GM21447 (cell line): ENCODE results near the gene PKNOX2.
A peak's percentile ranks its signal among the peaks of the same experiment; 100 is the strongest.

Experiments
- ATAC-seq: cut with Tn5 transposase; IDR thresholded peaks from one replicate; pipeline ENCODE4 v1.9.1; 2021; ENCODE audit not compliant: unreplicated experiment

PKNOX2 gene, protein sequence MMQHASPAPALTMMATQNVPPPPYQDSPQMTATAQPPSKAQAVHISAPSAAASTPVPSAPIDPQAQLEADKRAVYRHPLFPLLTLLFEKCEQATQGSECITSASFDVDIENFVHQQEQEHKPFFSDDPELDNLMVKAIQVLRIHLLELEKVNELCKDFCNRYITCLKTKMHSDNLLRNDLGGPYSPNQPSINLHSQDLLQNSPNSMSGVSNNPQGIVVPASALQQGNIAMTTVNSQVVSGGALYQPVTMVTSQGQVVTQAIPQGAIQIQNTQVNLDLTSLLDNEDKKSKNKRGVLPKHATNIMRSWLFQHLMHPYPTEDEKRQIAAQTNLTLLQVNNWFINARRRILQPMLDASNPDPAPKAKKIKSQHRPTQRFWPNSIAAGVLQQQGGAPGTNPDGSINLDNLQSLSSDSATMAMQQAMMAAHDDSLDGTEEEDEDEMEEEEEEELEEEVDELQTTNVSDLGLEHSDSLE

DNA sequence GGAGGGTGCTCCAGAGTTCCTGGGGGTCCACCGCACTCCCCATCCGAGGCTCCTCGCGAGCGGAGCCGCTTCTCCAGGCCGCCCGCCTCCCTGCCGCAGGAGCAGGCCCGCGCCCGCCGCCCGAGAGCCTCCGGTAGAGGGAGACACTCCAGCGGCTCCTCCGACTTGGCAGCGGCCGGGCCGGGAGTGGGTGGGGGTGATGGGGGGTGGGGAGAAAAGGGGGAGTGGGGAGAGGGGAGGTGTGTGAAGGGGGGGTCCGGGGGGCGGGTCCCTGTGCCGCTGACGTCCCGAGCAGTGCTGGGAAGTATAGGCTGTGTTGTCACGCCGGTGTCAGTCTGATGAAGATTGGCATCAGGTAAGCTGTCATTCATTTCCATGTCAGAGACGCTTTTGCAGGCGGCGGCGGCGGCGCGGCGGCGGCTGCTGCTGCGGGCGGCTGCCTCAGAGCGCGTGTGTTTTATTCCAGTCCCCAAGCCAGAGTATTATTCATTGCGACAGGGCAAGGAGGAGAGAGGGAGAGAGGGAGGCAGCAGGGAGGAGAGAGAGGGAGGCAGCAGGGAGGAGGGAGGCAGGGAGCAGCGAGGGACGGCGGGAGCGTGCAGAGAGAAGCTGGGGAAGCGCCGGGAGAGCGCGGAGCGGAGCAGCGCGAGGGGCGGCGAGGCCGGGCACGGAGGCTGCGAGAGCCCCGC is at the start of gene PKNOX2:
PKNOX2 (plus strand) TSS at position 330 of the 689 bp plus-strand sequence. CDS start 186,555 bp downstream, outside the sequence.
- no peak for ATAC-seq

DNA sequence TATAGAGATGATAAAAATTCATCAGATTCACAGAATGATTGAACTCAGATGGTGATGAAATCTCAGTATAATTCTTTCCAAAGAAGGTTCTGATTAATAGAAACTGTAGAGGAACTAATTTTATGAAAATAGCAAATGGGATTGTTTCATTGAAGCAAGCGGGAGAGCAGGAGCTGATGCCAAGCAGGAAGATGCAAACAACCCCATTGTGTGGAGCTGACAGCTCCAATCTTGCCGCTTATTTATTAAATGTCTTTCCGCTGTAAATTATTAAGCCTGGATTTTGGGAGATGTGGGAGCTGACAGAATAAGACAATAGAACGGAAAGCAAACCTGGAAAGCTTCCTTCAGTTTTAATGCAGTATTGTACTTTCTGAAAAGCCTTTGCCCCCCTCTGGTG is 47.1 kb upstream of the PKNOX2 start:
- no peak for ATAC-seq

DNA sequence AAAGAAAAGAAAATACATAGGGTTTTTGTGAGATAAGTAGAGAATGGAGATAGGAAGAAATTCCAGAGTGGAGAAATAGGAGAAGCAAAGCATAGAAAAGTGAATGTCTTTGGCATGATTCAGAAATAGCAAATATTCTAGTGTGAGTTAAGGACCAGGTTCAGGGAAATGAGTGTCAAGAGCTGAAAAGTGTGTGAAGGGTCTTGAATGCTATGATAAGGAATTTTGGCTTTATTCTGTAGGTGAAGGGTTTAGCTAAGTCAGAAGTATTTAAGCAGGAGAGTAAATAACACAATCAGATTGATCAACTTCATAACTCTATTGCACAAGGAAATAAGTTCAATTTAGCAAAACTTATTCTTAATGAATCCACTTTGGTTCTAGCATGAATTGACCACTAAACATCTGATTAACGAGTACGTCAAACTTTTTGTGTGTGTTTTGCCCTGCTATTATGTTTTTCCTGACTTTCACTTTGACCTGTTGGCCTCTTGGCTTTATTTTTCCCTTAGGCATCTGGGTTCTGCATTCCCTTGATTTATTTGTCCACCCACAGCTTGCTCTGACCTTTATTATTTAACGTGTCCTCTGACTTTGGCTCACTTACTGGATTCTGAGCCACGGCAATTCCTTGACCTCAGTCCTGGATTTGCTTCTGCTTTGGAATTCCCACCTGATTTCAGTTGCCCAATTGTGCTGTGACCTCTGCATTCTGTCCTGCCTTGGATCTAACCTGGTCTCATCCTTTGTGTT is 41.2 kb upstream of the PKNOX2 start:
- no peak for ATAC-seq

DNA sequence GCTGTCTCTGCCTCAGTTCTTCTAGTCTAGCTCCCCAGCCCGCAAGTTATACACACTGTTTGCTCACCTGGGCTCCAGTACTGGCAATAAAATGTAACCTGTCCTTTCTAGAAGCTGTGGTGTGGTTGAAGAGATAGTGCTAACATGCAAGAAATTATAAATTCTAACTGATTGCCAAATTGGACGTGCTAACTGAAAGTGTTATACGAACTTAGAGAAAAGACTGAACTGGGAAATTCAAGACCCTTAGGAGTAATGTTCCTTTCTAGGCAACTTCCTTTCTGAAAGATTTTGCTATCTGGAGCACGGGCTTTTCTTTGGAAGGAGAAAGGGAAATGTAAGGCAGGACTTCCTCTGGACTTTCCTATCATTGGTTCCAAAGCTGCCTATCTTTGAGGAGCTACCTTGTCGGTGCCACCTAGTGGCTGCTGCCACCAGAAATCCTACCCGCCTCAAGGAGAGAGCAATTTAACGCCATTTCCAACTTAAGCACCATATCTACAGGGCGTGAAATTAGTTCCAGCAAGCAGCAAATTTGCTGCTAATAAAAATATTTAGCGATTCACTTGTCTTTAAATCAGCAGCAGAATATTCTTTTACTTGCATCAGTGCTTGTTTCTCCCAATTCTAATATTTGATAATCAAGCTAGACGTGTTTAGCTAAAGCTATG is 40.5 kb upstream of the PKNOX2 start:
- peak; percentile 90 for ATAC-seq

DNA sequence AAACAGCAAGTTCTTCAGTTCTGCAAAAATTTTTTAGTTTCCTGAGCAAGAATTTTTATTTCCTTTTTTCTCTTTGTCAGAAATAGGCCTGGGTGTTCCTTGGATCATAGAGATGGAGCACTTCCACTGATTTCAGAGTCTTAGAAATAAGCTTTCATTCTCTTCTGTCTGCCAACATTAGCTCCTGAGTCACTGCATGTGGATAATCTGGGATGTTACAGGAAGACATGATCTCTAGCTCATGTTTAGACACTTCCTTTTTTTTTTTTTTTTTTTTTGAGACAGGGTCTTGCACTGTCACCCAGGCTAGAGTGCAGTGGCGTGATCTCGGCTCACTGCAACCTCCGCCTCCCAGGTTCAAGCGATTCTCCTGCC is 39.9 kb upstream of the PKNOX2 start:
- no peak for ATAC-seq

DNA sequence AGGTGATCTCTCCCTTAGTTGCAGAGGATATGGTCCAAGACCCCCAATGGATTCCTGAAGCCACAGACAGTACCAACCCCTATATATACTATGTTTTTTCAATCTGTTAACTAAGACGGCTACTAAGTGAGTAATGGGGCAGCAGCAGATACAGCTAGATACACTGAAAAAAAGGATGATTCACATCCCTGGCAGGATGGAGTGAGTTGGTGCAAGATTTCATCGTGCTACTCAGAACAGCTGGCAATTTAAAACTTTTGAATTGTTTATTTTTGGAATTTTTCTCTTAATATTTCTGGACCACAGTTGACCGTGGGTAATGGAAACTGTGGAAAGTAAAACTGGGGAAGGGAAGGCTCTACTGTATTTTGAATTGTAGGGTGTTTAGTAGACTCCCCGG is 36.1 kb upstream of the PKNOX2 start:
- no peak for ATAC-seq

DNA sequence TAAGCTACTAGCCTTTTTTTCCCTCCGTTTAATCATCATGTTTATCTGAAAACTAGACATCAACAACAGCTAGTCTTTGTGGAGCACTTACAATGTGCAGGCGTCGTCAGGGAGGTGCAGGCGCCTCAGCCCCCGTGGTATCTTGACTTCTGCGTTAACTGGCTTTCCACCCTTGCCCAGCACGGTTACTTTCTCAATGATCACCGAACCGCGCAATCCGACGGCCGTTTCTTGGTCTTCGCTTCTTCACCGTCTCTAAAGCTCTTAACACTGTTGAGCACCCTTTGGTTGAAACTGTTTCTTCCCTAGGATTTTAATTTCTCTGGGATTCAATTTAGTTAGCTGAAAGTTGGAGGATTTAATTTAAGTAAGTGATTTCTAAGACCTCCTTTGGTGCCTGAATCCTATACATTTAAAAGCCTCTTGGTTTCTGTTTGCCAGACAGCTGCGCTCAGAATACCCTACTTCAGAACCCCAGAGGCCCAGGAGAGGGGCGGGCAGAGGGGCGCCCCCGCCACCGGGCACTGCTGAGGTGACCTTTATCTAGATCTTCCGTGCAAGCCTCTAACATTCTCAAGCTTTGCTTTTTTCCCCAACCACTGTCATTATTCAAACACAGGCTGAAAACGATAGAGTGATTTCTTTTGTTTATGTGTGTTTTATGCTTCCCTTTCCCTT is 35.1 kb upstream of the PKNOX2 start:
- ATAC-seq: no peak

DNA sequence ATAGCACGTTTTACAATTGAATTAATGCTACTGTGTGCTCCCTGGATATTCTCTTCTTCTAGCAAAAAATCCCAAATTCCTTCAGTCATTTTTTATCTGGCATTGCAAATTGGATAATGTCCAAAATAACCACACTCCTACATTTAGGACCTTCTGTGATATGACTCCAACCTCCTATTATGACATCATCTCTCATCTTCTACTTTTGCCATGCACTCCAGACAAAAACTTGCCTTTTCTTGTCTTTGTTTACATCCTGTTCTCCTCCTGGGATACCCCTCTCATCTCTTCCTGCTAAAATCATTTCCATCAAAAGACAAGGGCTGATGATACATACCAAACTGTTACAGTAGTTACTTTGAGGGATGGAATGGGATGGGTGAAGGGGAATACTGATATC is 32.5 kb upstream of the PKNOX2 start:
- ATAC-seq: no peak

DNA sequence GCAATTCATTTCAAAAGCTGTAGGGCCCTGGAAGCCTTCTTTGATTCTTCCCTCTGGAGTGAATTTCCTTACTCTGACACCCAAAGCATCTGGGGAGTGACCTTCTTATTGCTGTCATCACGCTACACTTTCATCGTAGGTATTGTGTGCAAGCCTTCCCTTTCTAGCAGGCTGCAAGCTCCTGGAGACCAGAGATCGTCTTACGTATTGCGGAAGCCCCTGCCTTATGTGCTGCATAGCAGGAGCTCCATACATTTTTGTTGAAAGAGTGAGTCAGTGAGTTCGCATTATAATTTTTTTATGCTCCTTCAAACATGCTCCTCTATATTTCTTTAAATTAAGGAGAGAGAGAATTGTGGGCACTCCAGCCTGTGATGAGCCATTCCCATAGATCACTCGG is 32.0 kb upstream of the PKNOX2 start:
- ATAC-seq: no peak

DNA sequence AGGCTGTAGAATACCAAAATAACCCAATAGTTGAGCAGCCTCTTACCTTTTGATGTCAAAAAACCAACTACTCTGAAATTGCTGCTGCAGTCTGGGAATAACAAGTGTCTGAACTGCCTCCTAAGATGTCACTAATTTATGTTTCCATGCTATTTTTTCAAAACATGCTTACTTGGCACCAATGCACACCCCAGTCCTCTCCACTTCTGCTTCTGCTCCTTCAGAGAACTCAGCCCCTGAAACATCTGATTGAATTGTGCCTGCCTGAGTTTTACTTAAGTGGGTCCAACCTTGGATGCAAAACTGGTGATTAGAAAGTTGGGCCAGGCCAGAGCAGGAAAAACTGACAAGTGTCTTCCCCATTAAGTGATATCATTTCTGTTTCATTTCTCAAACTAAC is 28.6 kb upstream of the PKNOX2 start:
- ATAC-seq: no peak

DNA sequence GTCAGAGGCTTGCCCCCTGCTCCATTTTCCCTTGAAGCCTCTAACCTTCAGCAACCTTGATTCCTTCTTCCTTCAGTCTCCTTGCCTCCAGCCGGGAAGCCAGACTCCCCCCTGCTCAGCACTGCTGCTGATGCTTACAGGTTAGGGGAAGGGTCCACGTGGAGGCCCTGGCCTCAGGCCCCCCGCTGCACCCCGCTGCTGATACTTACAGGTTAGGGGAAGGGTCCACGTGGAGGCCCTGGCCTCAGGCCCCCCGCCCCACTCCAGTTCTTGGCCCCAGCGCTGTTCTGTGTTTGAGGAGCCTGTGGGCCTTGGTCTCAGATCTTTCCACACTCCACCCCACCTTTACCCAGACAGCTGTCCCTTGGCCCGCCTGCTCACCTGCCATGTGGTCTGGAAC is 25.6 kb upstream of the PKNOX2 start:
- ATAC-seq: no peak

DNA sequence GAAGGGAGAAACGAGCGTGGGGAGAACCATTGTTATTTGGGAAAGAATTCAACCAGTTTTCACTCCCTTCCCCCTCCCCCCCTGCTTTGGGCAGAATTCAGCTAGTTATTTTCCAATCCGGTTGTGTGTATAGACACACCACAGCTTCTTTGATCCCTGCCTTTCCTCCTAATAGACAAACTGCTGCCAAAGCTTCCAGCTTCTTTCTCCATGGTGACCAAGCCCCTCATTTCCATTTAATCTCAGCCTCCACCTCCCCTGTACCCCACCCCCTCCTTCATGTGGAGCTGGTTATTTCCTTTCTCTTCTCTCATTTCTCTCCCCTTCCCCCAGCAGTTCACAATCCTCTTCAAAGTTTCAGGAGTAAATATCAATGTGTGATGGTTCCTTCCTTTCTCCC is 24.8 kb upstream of the PKNOX2 start:
- no peak for ATAC-seq

DNA sequence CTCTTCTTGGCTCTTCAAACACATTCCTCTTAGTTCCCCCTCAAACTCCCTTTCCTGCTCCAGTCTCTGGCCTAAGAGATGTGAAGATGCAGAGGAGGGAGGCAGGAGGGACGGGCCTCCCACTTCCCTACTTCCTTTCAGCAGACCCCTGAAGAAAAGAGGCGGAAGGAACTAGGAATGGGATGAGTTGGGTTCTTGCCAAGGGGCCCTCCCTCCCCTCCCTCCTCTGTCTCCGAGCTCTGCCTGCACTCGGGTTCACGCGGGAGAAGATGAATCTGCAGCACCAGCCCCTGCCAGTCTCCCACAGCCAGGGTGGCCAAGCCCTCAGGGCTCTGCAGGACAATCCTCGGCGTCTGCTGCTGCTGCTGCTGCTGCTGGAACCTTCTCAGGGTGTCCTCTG is 24.3 kb upstream of the PKNOX2 start:
- no peak for ATAC-seq

DNA sequence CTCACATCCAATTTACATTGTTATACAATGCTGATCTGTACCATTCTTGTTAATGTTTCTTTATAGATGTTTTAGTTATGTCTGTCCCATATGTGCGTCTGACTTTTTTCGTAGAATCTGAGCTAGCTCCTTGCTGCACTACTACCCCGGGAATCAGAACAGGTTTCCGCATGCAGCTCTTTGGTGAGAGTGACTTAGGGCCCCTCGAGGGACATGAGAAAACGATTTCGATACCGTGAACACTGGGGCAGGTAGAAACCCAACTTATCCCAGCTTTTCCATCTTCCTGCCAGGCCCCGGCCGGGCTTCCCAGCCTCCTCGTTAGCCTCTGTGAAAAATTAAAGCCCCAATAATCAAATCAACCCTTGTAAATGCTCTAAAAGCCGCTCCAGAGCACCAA is 23.4 kb upstream of the PKNOX2 start:
- no peak for ATAC-seq

DNA sequence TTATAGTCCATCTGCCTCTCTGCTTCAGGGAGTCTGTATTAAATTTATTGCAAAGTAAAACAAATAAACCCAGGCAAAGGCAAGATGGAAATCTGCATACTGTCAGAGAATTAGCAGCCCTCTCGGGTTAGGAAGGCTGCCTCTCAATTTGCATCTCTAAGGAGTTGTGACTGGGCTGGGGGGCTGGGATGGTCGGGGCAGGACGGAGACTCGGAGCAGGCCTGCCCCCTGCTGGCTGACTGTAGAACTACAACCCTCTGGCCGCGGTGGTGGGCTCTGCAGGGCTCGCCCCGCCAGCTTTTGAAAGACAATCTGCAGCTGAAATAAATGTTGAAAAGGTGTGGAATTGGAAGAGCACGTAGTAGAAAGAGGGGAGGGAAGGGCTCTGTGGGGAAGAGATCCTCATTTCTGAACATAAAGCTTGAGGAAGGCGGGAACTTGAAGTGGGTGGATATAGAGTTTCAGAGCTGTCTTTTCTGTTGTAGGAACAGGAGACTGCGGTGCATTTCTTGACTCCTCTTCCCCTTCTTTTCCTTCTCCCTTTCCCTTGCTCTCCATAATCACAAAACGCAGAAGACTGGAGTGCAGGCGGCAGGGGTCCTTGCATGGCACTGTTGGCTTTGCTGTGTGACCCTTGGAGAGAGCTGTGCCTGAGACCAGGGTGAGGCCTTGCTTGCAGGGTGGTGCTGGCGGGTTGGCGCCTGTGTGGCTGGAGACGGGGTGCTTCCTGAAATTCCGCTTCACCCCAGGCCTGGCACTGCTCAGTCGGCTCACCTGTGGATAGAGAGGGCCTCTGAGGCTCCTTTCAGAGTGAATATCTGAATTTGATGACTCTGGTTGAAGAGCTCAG is 22.6 kb upstream of the PKNOX2 start:
- no peak for ATAC-seq

DNA sequence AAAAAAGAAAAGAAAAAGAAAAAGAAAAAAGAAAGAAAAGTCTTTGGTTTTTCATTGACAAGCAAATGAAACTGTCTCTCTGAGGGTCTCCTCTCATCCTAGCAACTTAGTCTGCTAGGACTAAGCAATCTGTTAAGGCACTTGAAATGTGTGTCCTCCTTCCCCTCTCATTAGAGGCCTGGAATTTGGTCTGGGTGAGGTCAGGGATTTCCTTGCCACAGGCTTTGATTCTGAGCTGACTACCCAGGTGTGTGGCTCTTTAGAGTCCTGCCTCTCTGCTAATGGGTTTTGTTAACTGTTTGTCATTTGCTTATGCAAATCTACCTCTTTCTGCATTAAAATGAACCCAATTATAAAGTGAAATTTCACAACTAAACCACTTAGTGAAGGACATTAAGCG is 18.3 kb upstream of the PKNOX2 start:
- no peak for ATAC-seq

DNA sequence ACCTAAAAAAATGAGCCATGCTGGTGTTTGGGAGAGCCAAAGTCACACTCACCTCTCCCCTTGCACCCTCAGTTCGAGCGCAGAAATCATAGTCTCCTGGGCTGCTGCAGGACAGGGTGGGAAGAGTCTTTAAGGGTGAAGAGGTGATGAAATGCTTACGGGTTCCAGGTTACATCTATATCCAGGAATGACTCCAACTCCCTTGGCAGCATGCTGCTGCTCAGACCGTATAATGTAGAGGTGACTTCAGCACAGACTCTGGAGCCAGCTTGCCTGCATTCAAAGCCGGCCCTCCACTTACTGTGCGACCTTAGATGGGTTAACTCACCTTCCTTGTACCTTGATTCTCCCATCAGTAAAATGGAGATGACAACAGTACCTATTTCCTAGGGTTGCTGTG is 17.3 kb upstream of the PKNOX2 start:
- no peak for ATAC-seq

DNA sequence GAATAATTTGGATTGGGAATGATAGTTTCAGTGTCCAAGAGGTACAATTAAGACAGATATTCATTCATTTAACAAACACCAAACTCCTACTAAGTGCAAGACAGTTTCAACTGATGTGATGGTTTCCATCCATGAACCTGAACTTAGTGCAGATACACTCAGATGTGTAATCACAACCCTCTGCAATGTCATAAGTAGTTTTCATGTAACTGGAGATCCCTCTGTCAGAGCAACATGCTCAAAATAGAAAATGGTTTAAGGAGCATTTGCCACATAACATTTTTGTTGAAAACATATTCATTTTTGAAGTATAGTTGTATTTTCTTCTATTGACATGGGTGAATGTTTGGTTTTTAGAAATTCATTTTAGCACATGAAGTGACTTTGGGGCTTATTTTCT is 16.5 kb upstream of the PKNOX2 start:
- no peak for ATAC-seq

DNA sequence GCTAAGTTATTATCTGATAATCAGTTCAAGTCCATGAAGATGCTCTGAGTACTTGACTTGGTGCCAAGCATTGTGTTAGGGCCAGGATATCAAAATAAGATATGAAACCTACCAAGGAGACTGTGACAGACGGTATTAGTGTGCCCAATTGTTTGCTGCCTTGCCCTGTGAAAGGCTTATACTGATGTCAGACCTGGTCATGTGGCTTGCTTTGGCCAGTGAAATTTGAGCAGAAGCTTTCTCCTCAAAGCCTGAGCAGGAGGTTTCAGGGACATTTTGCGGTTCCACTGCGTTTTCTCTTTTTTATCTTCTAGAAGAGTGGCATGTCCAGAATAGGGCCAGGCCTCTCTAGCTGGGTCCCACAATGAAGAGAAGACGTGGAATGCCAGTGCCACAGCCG is 15.8 kb upstream of the PKNOX2 start:
- no peak for ATAC-seq

DNA sequence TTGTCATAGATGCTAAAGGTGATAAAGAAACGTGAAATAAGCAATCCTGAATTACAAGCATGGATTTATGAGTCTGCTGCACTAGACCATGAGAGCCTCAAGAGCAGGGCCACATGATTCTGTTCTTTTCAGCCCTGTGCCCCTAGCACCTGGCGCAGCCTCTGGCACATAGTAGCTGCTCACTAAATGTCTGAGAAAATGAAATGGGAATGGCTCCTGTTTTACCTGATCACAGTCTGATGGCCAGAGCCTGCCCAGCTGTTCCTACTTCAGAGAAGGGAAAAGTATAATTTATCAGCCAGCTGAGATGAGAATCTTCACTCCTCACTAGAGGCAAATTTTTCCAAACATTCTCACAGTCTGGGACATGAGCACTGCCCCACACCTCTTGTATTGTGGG is 10.7 kb upstream of the PKNOX2 start:
- no peak for ATAC-seq
